Left ventricle myocardium superior (tissue), 1 donor: ENCODE results near the gene DDHD1. TPM values are rescaled to one million over a fixed set of nuclear protein-coding genes. Genes with fewer than 3 reads are reported as not detected.
A peak's percentile ranks its signal among the peaks of the same experiment; 100 is the strongest.
"Not testable (repeated sequence)": the region's sequence is repeated elsewhere in the genome, so short reads cannot be mapped to it uniquely, and the experiment has no call there.

ENCODE experiments used
- ATAC-seq: fragments of 200-7000 bp; cut with Tn5 transposase; one replicate; pipeline ENCODE4 v1.9.1; 2020; ENCODE audit warnings: mild to moderate bottlenecking, moderate library complexity
- DNase-seq: peaks from one replicate; pipeline ENCODE4 v3.0.0-alpha.2; 2020
- intact Hi-C: fragments of 100-400 bp; cut with micrococcal nuclease; formaldehyde crosslinking; loops from one replicate; pipeline ENCODE4 v1.11.0; 2022
- total RNA-seq: library from RNA; stranded (reverse); fragmentation: NEBNext Ultra II Directional; extraction: Animal tissue kit (Norgen Biotek cat#: 25700); gene quantifications from one replicate; pipeline ENCODE4 v1.2.1, GENCODE V29; 2021
- donor health status: DM: no; HTN: yes; CAD: no; lungs with severe emphysema.

The DDHD1 gene
- total RNA-seq, 1 donor from 2014 or later, result 8.1 TPM

GRCh38 chr14:53117479-53117878 lies 35.6 kb downstream of the DDHD1 start:
- intact Hi-C loops, DNase-seq, ATAC-seq: not testable (repeated sequence)

- DNase-seq, result no peak
- intact Hi-C loops, result no loop called here
- ATAC-seq, result no peak
Measured at GRCh38 chr14:53113989-53114388, 39.1 kb downstream of the DDHD1 start.

DNA sequence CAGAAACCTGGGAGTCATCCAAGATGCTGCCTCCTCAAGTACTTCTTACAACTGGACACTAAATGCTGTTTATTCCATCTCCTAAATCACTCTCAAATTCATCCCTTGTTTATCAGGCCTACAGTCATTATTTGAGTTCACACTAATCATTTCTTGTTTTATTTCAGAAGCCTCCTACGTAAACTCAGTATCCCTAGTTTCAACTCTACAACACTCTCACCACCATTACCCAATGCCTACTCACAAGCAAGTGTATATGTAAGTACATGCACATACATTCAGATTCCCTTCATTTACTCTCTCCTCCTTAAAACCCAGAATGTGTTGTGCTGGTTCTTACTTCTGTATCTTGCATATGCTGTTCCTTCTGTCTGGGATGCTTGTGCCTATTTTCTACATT lies 43.0 kb downstream of the DDHD1 start:
- no peak for DNase-seq
- ATAC-seq, result no peak
- intact Hi-C loops, result no loop called here

DNA sequence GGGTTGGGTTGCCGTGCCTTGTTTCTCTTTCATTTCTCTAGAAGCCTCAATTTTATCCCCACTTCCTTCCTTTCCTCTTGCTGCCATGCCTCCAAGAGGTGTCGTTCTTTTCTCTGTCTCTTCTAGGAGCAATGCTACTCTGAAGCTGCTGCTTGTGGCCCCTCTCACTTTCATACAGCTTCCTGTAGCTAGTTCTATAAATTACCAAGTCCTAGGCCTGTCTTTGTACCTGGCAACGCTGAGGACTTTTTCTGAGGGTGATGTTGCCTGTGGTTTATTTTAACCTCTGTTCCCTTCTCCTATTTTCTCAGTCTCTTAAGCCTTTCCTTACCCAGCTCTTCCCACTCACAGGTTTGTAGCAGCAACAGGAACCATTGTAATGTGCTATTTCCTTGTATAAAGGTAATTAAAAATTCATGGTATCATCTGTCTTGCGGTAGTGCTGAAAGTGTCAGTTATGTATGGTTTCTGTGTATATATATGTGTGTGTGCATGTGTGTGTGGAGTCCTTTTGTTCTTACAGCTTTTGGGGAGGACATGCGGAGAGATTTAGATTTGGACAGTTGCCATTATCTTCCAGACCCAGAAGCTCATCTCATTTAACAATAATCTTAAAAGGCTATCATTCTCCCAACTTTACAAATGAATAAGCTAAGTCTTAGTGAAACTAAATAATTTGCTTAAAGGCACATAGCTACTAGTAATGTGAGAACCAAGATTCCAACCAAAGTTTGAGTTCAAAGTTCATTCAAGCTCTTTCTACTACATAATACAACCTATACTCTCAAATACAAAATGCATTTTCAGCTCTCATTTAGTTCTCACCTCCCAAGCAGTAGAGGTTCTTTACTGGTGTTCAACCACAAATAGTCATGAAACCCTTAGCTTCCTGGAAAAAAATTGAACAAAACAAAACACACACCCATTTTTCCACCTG lies 43.8 kb downstream of the DDHD1 start:
- intact Hi-C loops, result no loop called here
- no peak for ATAC-seq

DNA sequence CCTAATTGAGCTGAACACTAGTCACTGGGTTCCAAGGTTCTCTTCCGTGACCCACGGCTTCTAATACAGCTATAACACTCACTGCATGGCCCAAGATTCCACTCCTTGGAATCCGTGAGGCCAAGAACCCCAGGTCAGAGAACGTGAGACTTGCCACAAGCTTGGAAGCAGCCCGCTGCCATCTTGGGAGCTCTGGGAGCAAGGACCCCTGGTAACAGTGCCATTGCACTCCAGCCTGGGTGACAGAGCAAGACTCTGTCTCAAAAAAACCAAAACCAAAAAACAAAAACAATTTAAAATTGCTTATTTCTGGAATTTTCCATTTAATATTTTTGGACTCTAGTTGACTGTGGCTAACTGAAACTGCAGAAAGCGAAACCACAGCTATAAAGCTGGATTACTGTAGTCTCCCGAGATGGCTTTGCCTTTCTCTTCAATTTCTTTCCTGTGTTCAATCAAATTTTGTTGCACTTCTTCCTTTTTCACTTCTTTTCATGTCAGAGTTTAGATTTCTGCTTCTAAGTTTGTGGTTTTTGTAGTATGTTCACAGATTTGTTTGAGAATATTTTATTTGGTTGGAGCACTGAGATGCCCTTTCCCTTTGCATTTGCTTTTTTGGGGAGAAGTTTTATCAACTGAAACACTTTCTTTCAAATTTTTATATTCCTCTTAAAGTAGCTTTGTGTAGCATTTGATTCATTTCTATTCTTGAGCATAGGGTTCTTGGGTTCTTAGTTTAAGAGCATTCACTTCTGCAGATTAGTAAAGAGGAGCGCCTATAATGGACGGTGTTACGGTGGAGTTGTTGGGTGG lies 44.6 kb downstream of the DDHD1 start:
- intact Hi-C loops, result no loop called here
- ATAC-seq (peak; percentile 24), DNase-seq (no peak)

More for the DNA sequence above, 43.8 kb downstream of the DDHD1 start:
- DNase-seq, result no peak

DNA sequence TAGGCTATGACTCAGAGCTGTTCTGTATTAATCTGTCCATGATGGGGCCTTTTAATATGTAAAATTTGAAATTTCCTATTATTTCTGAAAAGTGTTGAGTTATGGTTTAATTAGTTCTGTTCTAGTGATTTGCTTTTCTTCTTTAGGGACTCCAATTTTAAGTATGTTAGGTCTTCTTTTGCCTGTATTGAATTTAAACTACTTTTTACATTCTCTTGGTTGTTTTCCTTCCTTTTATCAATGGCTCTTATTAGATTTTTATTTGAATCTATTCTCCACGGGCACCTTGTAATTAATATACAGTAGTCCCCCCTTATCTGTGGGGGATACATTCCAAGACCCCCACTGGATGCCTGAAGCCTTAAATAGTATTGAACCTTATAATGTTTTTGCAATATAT lies 46.4 kb downstream of the DDHD1 start:
- DNase-seq (no peak), ATAC-seq (no peak)
- intact Hi-C loops, result no loop called here

GRCh38 chr14:53103636-53104340 lies 49.3 kb downstream of the DDHD1 start:
- DNase-seq (no peak), ATAC-seq (no peak)
- intact Hi-C loops, result no loop called here

DNA sequence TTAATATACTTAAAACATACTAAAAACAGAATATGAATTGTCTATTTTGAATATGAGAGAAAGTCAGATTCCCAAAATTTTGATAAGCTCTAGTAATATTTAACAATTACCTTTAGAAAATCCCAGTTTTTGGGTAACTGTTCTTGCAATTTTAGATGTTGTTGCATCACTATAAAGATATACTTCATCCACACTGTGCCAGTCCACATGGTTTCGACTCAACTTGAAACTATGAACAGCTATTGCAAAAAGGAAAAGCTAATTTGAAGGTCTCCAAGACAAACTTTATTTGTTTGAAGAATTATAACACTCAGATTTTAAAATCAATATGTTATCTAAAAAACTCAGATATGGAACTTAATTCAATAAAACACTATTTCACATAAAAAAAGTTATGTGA lies 59.9 kb downstream of the DDHD1 start:
- intact Hi-C loops, result no loop called here
- DNase-seq (no peak), ATAC-seq (no peak)

GRCh38 chr14:53090853-53091252 lies 62.3 kb downstream of the DDHD1 start:
- intact Hi-C loops, result no loop called here
- DNase-seq (no peak), ATAC-seq (no peak)

GRCh38 chr14:53084954-53085353 lies 68.2 kb downstream of the DDHD1 start:
- intact Hi-C loops, DNase-seq, ATAC-seq: not testable (repeated sequence)

DNA sequence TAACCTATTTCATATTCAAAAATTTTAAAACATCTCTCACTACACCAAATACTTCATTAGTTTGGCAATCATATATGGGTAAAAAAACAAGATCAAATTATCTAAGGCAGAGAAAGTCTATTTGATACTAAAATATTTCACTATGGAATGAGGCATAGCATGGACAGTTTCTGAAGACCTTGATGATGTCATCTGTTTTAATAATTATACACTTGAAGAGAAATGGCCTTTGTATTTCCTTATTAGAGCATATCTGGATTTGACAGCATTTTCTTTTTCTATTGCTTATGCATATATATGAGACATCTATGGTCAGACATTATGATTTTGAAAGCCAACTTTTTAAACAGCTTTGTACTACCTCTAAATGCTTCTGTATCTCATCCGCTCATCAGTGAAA lies 88.6 kb downstream of the DDHD1 start:
- no peak for ATAC-seq
- intact Hi-C loops, result no loop called here
- no peak for DNase-seq

DNA sequence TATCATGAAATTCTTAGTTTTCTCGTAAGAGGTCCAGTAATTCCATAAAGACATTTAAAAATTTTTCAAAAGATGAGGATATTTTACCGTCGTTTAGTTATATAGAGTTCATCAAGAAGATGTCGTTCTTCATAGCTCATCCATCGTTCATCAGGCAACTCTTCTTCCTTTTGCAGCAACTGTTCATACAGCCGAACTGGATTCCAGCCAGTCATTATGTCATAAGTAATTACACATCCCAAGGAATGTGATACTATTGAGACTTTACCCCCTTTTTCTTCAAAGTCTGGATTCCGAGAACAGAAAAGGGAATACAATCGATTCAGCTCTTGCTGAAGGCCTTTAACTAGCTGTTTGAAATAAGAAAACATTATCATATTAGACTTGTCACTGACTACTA lies 90.3 kb downstream of the DDHD1 start:
- ATAC-seq (no peak), DNase-seq (no peak)
- intact Hi-C loops, result no loop called here

DNA sequence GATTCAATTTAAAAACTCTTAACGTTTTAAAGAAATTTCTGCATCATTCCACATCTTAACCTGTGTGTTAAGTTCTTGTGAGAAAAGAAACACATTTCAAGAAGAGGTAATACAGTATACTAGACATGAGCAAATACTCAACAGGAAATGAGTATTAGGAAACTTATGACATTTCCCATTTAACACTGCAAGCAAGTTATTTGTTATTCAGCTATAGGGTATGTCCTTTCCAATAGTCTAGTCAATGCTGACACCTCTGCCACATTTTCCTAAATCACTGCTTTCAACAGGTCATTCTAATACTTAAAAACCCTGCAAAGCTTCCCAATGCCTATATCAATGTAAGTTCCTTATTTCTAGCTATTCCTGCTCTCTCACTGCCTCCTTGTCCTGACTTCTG lies 93.1 kb downstream of the DDHD1 start:
- no peak for ATAC-seq
- no peak for DNase-seq
- intact Hi-C loops, result no loop called here

GRCh38 chr14:53055003-53055402 lies 98.1 kb downstream of the DDHD1 start:
- no peak for DNase-seq
- intact Hi-C loops, result loop anchor here (5.0 to 10.0 kb wide), 2 partner anchors 90 to 233 kb away; no protein-coding TSS in a partner anchor
- ATAC-seq, result peak; percentile 75

GRCh38 chr14:53054457-53054856 lies 98.7 kb downstream of the DDHD1 start:
- intact Hi-C loops, result loop anchor here (10.0 kb wide), 1 partner anchor 90 kb away; no protein-coding TSS in a partner anchor
- DNase-seq (no peak), ATAC-seq (peak; percentile 53)

GRCh38 chr14:53048631-53049030 lies 104.5 kb downstream of the DDHD1 start:
- DNase-seq, result no peak
- no peak for ATAC-seq
- intact Hi-C loops, result no loop called here

- ATAC-seq (no peak), DNase-seq (no peak)
- intact Hi-C loops, result no loop called here
Measured at GRCh38 chr14:53047307-53048069, 105.6 kb downstream of the DDHD1 start.

GRCh38 chr14:53044486-53044885 lies 108.6 kb downstream of the DDHD1 start:
- DNase-seq (no peak), ATAC-seq (no peak)
- intact Hi-C loops, result no loop called here
